ENCODE data around the gene INTS11.
"Not testable (repeated sequence)": the region's sequence is repeated elsewhere in the genome, so short reads cannot be mapped to it uniquely, and the experiment has no call there.

Gene INTS11

GRCh38 chr1:1324524-1325287 lies at the start of gene INTS11, which contains the start of gene CPTP:
Gene INTS11 (minus strand): TSS chr1:1324660. CDS start chr1:1324608, 52 bp downstream.
Gene CPTP (plus strand): TSS chr1:1324802. CDS start chr1:1326911, 2,109 bp downstream.
- DNase-seq = no peak

- DNase-seq = no peak
Measured at GRCh38 chr1:1373815-1374588, 49.5 kb upstream of the INTS11 start.

GRCh38 chr1:1373051-1373814 lies 48.8 kb upstream of the INTS11 start:
- DNase-seq = no peak

GRCh38 chr1:1371746-1372711 lies 47.6 kb upstream of the INTS11 start:
- no peak for DNase-seq

- DNase-seq = no peak
Measured at GRCh38 chr1:1371364-1371745, 46.9 kb upstream of the INTS11 start.

- DNase-seq = no peak
Measured at GRCh38 chr1:1370771-1371300, 46.4 kb upstream of the INTS11 start.

- DNase-seq = not testable (repeated sequence)
Measured at GRCh38 chr1:1370094-1370493, 45.6 kb upstream of the INTS11 start.

- no peak for DNase-seq
Measured at GRCh38 chr1:1367315-1367714, 42.9 kb upstream of the INTS11 start.

GRCh38 chr1:1366699-1367066 lies 42.2 kb upstream of the INTS11 start:
- DNase-seq = no peak

GRCh38 chr1:1365875-1366698 lies 41.6 kb upstream of the INTS11 start:
- DNase-seq = no peak

GRCh38 chr1:1364266-1364665 lies 39.8 kb upstream of the INTS11 start:
- DNase-seq = no peak

GRCh38 chr1:1361982-1362423 lies 37.5 kb upstream of the INTS11 start:
- DNase-seq = no peak

- DNase-seq = no peak
Measured at GRCh38 chr1:1361233-1361981, 36.9 kb upstream of the INTS11 start.

GRCh38 chr1:1360506-1361169 lies 36.2 kb upstream of the INTS11 start:
- DNase-seq = no peak

- no peak for DNase-seq
Measured at GRCh38 chr1:1359664-1360468, 35.4 kb upstream of the INTS11 start.

GRCh38 chr1:1359308-1359663 lies 34.8 kb upstream of the INTS11 start:
- DNase-seq = no peak

- no peak for DNase-seq
Measured at GRCh38 chr1:1358433-1359271, 34.2 kb upstream of the INTS11 start, which contains the start of gene MXRA8. Gene MXRA8 (minus strand): TSS chr1:1358555. CDS start chr1:1358504, 51 bp downstream.

Data from NCI-H2107 (cell line).